Upper lobe of left lung (tissue), 4 donors: Measurements from ENCODE around the gene CXCR5.

ENCODE experiments used
- POLR2AphosphoS5 ChIP-seq, 2 donors: sonication (generic); formaldehyde crosslinking; IDR thresholded peaks; one replicate each; pipeline ENCODE4 v1.5.1; 2017; ENCODE audit warnings: antibody characterized with exemption in 2 of 2
- TF ChIP-seq, protein P1 (sequence below), 6 experiments: fragments of 450-650 bp in 4 of 6; fragments of 200-600 bp in 2 of 6; sonication (generic) in 2 of 6; IDR thresholded peaks; one replicate each; pipeline ENCODE4 v1.5.1; 2016 to 2019; ENCODE audit warnings: antibody characterized with exemption in 6 of 6

DNA sequence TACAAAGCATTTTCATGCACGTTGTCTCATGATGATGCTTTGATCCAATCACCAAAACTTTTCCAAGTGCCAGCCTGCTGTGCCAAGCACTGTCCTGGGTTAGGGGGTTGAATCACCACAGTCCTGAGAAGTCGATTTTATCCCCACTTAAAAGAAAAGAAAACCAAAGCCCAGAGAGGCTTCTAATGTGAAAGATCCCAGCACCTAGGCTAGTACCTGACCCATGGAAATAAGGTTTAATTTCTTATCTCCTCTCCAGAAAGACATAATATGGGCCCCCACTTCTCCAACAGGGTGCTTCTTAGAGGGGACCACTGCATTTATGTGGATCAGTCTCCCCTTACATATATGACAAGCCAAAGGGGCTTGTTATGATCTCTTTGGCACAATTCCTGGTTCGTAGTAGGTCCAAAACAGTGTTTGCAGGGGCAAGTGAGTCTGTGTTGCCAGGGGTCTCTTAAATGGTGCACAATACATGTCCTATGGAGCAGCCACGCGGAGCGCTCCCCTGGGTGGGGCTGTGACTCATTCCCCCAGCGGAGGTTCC, 43.9 kb downstream of the CXCR5 start:
- TF ChIP-seq POLR2AphosphoS5 (IDR thresholded peaks at IDR 0.05) = no peak
- TF ChIP-seq, protein P1, sequence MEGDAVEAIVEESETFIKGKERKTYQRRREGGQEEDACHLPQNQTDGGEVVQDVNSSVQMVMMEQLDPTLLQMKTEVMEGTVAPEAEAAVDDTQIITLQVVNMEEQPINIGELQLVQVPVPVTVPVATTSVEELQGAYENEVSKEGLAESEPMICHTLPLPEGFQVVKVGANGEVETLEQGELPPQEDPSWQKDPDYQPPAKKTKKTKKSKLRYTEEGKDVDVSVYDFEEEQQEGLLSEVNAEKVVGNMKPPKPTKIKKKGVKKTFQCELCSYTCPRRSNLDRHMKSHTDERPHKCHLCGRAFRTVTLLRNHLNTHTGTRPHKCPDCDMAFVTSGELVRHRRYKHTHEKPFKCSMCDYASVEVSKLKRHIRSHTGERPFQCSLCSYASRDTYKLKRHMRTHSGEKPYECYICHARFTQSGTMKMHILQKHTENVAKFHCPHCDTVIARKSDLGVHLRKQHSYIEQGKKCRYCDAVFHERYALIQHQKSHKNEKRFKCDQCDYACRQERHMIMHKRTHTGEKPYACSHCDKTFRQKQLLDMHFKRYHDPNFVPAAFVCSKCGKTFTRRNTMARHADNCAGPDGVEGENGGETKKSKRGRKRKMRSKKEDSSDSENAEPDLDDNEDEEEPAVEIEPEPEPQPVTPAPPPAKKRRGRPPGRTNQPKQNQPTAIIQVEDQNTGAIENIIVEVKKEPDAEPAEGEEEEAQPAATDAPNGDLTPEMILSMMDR (IDR thresholded peaks at IDR 0.05) = no peak
